HG02610 (cell line): ENCODE measurements around the gene MDC1.

ENCODE experiments used
- ATAC-seq: cut with Tn5 transposase; IDR thresholded peaks from one replicate; pipeline ENCODE4 v1.9.1; 2021; ENCODE audit warnings: mild to moderate bottlenecking, moderate library complexity; ENCODE audit not compliant: unreplicated experiment

Gene MDC1

GRCh38 chr6:30747902-30748769 is 31.1 kb upstream of the MDC1 start:
- ATAC-seq: no peak

GRCh38 chr6:30747300-30747687 is 30.2 kb upstream of the MDC1 start:
- ATAC-seq: no peak

- ATAC-seq: peak; percentile 30
Measured at GRCh38 chr6:30744054-30744805, 27.1 kb upstream of the MDC1 start, which contains the start of gene IER3. Gene IER3 (minus strand): TSS chr6:30744547. CDS start chr6:30744518, 29 bp downstream.

- ATAC-seq: no peak
Measured at GRCh38 chr6:30743099-30744053, 26.3 kb upstream of the MDC1 start.

- ATAC-seq: peak; percentile 73
Measured at GRCh38 chr6:30742316-30743098, 25.4 kb upstream of the MDC1 start, which contains the start of gene FLOT1. Gene FLOT1 (minus strand): TSS chr6:30742687. CDS start chr6:30742189, 498 bp downstream.

- ATAC-seq: no peak
Measured at GRCh38 chr6:30741789-30742315, 24.8 kb upstream of the MDC1 start.

GRCh38 chr6:30741063-30741779 is 24.1 kb upstream of the MDC1 start:
- no peak for ATAC-seq

GRCh38 chr6:30740540-30740870 is 23.4 kb upstream of the MDC1 start:
- ATAC-seq: no peak

GRCh38 chr6:30738532-30738931 is 21.5 kb upstream of the MDC1 start:
- no peak for ATAC-seq

- peak; percentile 38 for ATAC-seq
Measured at GRCh38 chr6:30735668-30736314, 18.7 kb upstream of the MDC1 start.

- no peak for ATAC-seq
Measured at GRCh38 chr6:30732237-30732943, 15.3 kb upstream of the MDC1 start.

GRCh38 chr6:30730601-30731435 is 13.7 kb upstream of the MDC1 start:
- peak; percentile 59 for ATAC-seq

GRCh38 chr6:30727920-30728553 is 11.0 kb upstream of the MDC1 start:
- no peak for ATAC-seq

- no peak for ATAC-seq
Measured at GRCh38 chr6:30726506-30727413, 9.7 kb upstream of the MDC1 start.

GRCh38 chr6:30725713-30726505 is 8.8 kb upstream of the MDC1 start:
- no peak for ATAC-seq
